Neural cell (in vitro differentiated cells): ENCODE results near the gene TAL1.

Experiments used
- CTCF ChIP-seq: fragments of 450-650 bp; IDR thresholded peaks from 2 replicates; pipeline ENCODE4 v1.5.1; 2014; ENCODE audit warnings: antibody characterized with exemption, mild to moderate bottlenecking, moderate library complexity; ENCODE audit not compliant: poor library complexity, severe bottlenecking
- EP300 ChIP-seq: fragments of 450-650 bp; conservative IDR thresholded peaks from 2 replicates; pipeline ENCODE4 v1.6.1; 2014; ENCODE audit warnings: antibody characterized with exemption, mild to moderate bottlenecking, moderate library complexity; ENCODE audit not compliant: poor library complexity, severe bottlenecking
- EZH2 ChIP-seq: fragments of 200-600, 300-800 bp; shearing (Covaris generic), sonication (generic); IDR thresholded peaks from 2 replicates; pipeline ENCODE4 v1.6.1; 2014; ENCODE audit warnings: antibody characterized with exemption, low read length, borderline replicate concordance, mild to moderate bottlenecking; ENCODE audit not compliant: insufficient read depth, poor library complexity, severe bottlenecking
- POLR2AphosphoS5 ChIP-seq: IDR thresholded peaks from 2 replicates; pipeline ENCODE4 v1.6.1; 2012
- RAD21 ChIP-seq: fragments of 450-650 bp; conservative IDR thresholded peaks from 2 replicates; pipeline ENCODE4 v1.6.1; 2014; ENCODE audit warnings: antibody characterized with exemption, mild to moderate bottlenecking, moderate library complexity
- REST ChIP-seq: IDR thresholded peaks from 2 replicates; pipeline ENCODE4 v1.6.1; 2012; ENCODE audit warnings: borderline replicate concordance
- SMC3 ChIP-seq: fragments of 450-650 bp; conservative IDR thresholded peaks from 2 replicates; pipeline ENCODE4 v1.6.1; 2014; ENCODE audit warnings: antibody characterized with exemption, mild to moderate bottlenecking, moderate library complexity; ENCODE audit not compliant: poor library complexity

- no peak for TF ChIP-seq EP300
- no peak for TF ChIP-seq SMC3
- TF ChIP-seq CTCF, result no peak
- TF ChIP-seq POLR2AphosphoS5, result no peak
- no peak for TF ChIP-seq REST
- TF ChIP-seq EZH2, result no peak
- no peak for TF ChIP-seq RAD21
Observed at GRCh38 chr1:47214549-47214948, 17.5 kb downstream of the TAL1 start.
